ENCODE measurements around the gene ACSS1.

The ACSS1 gene

DNA sequence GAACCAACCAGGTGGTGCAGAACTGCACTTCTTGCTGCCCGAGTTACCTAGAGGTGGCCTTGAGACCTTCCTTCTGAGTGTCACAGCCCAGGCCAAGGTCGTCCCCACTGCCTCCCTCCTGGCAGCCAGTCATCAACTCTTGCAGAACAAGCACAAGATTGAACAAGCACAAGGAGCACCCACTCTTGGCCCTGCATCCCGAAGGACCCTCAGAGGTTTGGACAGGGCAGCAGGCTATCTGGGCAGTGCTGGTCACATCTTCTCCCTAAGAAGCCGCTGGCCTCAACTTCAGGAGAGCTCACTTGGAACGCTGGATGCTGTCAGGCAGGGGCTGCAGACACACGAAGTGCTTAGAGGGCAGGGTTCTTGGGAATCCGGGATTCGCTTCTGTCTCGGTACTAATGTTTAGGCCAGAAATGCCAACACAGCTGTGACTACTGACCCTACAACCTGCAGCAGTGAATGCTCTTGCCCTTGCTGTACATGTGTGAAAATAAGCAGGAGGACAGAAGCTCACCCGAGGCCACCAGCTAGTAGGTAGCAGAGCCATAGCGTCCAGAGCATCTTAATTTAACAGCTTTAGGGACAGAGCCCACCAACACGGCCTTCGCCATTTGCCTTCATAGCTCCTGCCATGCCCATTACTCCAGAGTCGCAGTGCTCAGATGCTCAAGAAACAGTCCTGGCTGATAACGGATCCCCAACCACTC is 4.0 kb upstream of the ACSS1 start:
- Histone ChIP-seq H3K36me3 (ENCODE audit: control insufficient read depth, low read length) (no peaks in the 10 kb centered on the region), H3K27me3 (ENCODE audit: control insufficient read depth, low read length) (peaks cover 83% of the 10 kb centered on the region), H3K9me3 (ENCODE audit: control insufficient read depth, insufficient read depth, low read length) (no peaks in the 10 kb centered on the region), H3K79me2 (ENCODE audit: control insufficient read depth, low read length) (no peaks in the 10 kb centered on the region), H3F3A (ENCODE audit: control insufficient read depth, insufficient read depth) (0 out of 2 replicates have a peak, but pooled peaks cover 4% of the 10 kb centered on the region), H3K4me1 (ENCODE audit: control insufficient read depth, low read length) (peaks cover 26% of the 10 kb centered on the region), H3K9me2 (replicated peaks; ENCODE audit: control insufficient read depth, low read length) (no peaks in the 10 kb centered on the region), H3K4me2 (ENCODE audit: low read length) (no peak overlapping the region), H3K4me3 (ENCODE audit: low read length) (no peak overlapping the region), H4K20me1 (ENCODE audit: control insufficient read depth, insufficient read depth, low read depth, low read length) (no peaks in the 10 kb centered on the region), H3K27ac (ENCODE audit: low read depth, low read length) (no peak overlapping the region)
- TF ChIP-seq, protein P1, sequence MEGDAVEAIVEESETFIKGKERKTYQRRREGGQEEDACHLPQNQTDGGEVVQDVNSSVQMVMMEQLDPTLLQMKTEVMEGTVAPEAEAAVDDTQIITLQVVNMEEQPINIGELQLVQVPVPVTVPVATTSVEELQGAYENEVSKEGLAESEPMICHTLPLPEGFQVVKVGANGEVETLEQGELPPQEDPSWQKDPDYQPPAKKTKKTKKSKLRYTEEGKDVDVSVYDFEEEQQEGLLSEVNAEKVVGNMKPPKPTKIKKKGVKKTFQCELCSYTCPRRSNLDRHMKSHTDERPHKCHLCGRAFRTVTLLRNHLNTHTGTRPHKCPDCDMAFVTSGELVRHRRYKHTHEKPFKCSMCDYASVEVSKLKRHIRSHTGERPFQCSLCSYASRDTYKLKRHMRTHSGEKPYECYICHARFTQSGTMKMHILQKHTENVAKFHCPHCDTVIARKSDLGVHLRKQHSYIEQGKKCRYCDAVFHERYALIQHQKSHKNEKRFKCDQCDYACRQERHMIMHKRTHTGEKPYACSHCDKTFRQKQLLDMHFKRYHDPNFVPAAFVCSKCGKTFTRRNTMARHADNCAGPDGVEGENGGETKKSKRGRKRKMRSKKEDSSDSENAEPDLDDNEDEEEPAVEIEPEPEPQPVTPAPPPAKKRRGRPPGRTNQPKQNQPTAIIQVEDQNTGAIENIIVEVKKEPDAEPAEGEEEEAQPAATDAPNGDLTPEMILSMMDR (IDR thresholded peaks at IDR 0.05; ENCODE audit: low read depth, low read length, poor library complexity, severe bottlenecking) = no peak
- no peak for TF ChIP-seq EZH2phosphoT487 (IDR thresholded peaks at IDR 0.05; ENCODE audit: borderline replicate concordance, low read length)

DNA sequence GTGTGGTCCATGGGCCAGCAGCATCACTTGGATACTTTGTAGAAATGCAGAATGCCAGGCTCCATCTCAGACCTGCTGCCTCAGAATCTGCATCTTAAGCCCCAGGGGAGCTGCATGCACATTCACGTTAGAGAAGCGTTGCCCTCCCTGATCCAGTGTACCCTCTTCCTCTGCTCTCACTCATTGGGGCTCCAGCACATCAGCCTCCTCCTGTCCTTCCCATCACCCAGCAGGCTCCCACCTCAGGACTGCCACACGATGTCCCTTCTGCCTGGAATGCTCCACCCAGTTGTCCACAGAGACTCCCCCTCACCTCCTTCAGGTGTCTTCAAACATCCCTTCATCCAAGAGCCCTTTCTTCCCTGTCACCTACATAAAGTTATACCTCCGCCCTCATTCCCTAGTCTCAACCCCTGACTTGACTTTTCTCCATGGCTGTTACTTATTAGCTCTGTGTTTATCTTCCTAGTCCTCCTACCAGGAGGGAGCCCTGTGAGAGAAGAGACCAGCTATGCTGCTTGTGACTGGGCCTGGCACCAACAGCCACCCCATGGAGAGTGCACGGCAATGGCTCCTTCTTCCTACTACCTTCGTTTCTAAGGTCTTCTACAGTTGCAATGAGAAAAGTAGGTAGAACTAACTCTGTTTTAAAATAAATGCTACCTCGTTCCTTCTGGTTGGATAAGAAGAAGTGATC is 3.3 kb upstream of the ACSS1 start:
- Histone ChIP-seq H3K4me1 (ENCODE audit: control insufficient read depth, low read length) (peaks cover 30% of the 10 kb centered on the region), H3K4me2 (ENCODE audit: low read length) (no peak overlapping the region), H3K9me3 (ENCODE audit: control insufficient read depth, insufficient read depth, low read length) (no peaks in the 10 kb centered on the region), H3K27me3 (ENCODE audit: control insufficient read depth, low read length) (peaks cover 89% of the 10 kb centered on the region), H3K27ac (ENCODE audit: low read depth, low read length) (no peak overlapping the region), H3K4me3 (ENCODE audit: low read length) (no peak overlapping the region), H4K20me1 (ENCODE audit: control insufficient read depth, insufficient read depth, low read depth, low read length) (0 out of 2 replicates have a peak, but pooled peaks cover 5% of the 10 kb centered on the region), H3K9me2 (replicated peaks; ENCODE audit: control insufficient read depth, low read length) (no peaks in the 10 kb centered on the region), H3K36me3 (ENCODE audit: control insufficient read depth, low read length) (no peaks in the 10 kb centered on the region), H3K79me2 (ENCODE audit: control insufficient read depth, low read length) (no peaks in the 10 kb centered on the region), H3F3A (ENCODE audit: control insufficient read depth, insufficient read depth) (0 out of 2 replicates have a peak, but pooled peaks cover 4% of the 10 kb centered on the region)
- TF ChIP-seq EZH2phosphoT487 (IDR thresholded peaks at IDR 0.05; ENCODE audit: borderline replicate concordance, low read length) = no peak
- TF ChIP-seq, protein P1 (IDR thresholded peaks at IDR 0.05; ENCODE audit: low read depth, low read length, poor library complexity, severe bottlenecking) = no peak

DNA sequence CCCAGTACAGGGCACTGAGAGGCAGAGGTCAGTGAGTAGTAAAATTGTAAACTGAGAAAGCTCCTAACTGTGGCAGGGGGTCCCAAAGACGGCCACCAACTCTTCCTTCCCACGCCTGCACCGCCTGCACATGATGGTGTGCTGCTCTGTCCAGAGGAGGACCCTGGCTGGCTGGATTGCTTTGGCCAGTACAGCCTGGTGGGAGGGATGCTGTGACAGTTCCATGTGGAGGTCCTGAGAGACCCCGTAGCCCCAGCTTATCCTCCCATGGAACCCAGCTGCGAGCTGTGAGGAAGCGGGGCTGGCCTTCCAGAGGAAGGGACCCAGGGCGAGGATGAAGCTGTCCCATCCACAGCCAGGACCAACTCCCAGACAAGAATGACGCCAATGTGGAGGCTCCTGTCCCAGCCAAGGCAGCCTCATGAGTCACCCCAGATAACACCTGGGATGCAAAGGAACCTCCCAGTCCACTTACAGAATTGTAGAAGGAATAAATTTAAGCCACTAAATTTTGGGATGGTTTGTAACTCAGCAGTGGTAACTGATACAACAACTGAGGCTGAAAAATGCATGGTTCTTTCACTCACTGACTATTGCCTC is 2.0 kb upstream of the ACSS1 start:
- no peaks in the 10 kb centered on the region for H3K9me2 ChIP-seq (replicated peaks; ENCODE audit: control insufficient read depth, low read length)
- no peak overlapping the region for H3K27ac ChIP-seq (ENCODE audit: low read depth, low read length)
- TF ChIP-seq, protein P1 (IDR thresholded peaks at IDR 0.05; ENCODE audit: low read depth, low read length, poor library complexity, severe bottlenecking) = no peak
- no peaks in the 10 kb centered on the region for H3K36me3 ChIP-seq (ENCODE audit: control insufficient read depth, low read length)
- H3K9me3 ChIP-seq (ENCODE audit: control insufficient read depth, insufficient read depth, low read length) = no peaks in the 10 kb centered on the region
- H4K20me1 ChIP-seq (ENCODE audit: control insufficient read depth, insufficient read depth, low read depth, low read length) = 0 out of 2 replicates have a peak, but pooled peaks cover 5% of the 10 kb centered on the region
- H3K79me2 ChIP-seq (ENCODE audit: control insufficient read depth, low read length) = no peaks in the 10 kb centered on the region
- peaks cover 39% of the 10 kb centered on the region for H3K4me1 ChIP-seq (ENCODE audit: control insufficient read depth, low read length)
- H3K4me2 ChIP-seq (ENCODE audit: low read length) = no peak overlapping the region
- H3K4me3 ChIP-seq (ENCODE audit: low read length) = no peak overlapping the region
- H3K27me3 ChIP-seq (ENCODE audit: control insufficient read depth, low read length) = peaks cover 94% of the 10 kb centered on the region
- H3F3A ChIP-seq (ENCODE audit: control insufficient read depth, insufficient read depth) = 0 out of 2 replicates have a peak, but pooled peaks cover 4% of the 10 kb centered on the region

Measured in DOHH2 (cell line).